ENCODE data around the gene POLR2L.
A peak's percentile ranks its signal among the peaks of the same experiment; 100 is the strongest.

POLR2L gene

DNA sequence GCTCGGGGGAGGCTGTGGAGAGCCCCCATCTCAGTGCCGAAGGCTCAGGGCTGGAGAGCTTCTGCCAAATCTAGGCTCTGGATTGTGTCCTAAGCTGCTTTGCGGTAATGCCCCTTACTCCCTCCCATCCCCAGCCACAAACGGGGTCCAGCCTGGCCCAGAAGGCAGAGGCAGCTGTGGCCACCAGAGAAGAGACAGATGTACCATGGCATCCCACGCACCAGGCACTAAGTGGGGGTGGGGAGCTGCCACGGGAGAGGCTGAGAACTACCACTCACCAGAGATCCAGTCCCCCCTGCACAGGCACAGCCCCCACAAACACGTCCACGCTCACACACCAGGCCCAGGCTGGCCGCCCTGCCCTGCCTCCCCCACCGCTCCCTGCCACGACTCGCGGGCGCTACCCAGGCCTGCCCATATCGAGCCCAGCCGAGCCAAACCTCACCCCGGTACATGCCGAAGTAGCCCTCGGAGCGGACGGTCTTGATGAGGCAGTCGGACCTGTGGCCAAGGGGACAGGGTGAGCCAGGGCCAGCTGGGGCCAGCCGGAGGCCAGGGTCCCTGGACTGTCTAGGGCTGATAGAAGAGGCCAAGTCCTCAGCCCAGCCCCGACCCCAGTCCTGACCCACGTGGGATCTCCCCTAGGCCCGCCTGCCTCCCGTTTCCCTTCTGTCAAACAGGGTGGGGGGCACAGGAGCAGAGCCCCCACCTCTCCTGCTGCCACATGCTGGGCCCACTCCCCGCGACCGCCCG is 48.1 kb downstream of the POLR2L start:
- no peak for DNase-seq (ENCODE audit: low spot score)

DNA sequence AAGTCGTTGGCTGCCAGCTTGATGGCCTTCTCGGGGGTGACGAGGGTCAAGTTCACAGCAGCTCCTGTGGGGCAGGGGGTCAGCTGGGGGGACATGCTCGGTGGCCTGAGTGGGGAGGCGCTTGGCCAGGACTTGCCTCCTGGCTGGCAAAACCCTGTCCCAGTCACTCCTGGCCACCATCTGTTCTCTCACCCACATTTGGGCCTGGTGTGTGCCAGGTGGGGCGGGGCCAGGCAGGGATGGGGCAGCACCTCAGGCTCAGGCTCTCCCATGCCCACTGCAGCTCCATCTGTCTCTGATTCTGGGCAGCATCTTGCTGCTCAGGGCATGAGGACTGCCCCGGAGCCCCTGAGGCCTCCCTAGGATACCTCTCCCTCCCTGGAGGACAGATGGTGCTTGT is 48.8 kb downstream of the POLR2L start:
- no peak for DNase-seq (ENCODE audit: low spot score)

DNA sequence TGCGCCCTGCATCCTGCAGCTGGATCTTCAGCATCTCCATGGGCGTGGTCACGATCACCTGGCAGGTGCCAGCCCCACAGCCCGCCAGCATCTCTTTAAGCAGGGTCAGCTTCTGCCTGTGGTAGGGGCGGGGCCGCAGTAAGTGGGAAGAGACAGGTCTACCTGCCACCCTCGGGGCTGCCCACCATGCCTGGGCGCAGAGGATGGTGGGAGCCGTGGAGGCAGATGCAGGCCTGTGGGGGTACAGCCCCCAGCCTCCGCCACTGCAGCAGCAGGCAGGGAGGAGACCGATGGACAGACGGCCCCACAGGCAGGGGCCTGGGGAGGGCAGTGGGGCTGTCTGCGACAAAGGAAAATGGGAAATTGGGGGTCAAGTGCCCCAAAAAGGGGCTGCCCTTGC is 49.5 kb downstream of the POLR2L start:
- DNase-seq (ENCODE audit: low spot score), result no peak

DNA sequence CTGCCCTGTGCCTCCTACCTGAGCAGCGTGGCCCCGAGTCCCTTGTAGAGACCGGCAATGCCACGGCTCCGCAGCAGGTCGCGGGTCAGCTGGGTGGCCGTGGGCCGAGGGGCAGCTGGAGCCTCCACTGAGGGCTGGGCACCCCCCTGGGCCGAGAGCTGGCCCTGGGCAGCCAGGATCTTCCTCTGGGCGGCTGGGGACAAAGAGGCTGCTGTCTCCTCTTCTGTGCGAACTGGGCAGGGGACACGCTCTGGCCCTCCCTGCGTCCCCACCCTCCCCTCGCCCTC is 49.9 kb downstream of the POLR2L start:
- DNase-seq (ENCODE audit: low spot score), result no peak

DNA sequence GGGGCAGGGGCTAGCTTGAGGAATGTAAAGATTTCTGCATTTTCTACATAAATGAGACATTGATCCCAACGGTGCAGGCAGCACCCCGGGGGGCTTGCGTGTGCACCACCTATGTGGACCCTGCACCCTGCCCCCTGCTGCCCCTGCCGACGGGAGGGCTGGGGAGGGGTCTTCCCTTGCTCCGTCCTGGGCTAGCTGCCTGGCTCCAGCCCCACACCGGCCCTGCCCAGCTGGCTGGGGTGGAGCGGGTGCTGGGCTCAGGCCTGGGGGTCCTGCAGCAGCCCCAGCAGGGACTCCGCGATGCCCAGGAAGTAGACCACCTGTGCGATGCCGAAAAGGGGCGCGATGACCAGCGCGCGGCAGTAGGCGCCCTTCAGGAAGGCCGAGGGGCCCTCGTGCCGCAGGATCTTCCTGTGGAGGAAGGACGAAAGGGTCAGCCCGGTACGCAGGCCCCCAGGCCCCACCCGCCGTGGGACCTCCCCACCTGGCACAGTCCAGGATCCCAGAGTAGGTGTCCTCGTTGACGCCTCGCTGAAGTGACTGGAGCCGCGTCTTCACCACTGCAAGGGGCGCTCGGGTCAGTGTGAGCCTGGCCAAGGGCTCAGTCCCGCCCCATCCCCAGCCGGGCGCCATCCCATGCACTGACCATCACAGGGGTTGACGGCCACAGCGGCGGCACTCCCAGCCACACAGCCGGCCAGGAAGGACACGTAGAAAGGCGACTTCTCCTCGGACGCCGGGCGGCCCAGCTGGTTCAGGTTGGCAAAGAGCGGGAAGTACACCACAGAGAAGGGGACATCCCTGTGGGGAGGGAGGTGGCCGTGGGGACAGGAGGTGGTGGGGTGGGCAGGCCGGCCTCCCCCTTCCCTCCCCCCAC is 50.4 kb downstream of the POLR2L start:
- no peak for DNase-seq (ENCODE audit: low spot score)

DNA sequence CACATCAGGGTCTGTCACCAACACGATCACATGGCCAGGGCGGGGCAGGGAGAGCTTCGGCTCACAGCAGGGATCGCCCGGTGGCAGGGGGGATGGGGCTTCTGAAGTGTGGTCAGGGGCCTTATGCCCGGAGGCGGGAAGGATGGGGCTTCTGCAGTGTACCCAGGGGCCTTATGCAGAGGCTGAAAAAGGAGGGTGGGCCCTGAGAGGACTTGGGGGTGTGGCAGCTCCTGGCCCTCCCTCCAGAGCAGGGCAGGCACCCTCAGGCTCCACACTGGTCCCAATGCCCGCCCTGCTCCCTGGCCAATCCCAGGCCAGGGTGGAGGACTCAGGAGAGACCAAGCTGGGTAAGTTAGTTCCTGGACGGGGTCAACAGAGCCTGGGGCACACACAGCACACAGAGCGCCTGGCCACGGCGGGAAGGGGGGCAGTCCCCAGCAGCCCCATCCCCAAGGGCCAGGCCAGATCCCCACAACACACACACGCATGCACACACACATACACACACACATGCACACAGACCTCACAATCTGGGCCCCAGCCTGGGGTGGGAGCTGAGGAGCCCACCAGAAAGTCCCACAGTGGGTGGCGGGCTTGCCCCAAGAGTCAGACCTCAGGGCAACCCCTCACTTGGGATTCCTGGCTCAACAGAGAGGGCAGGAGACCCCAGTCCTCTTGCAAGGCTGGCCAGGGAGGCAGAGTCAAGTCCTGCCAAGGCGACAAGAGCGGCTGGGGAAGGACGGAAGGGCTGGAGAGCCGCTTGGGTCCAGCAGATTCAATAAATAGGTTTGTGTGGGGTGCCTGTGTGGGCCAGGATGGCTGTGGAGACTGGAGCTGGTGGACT is 51.4 kb downstream of the POLR2L start:
- no peak for DNase-seq (ENCODE audit: low spot score)

DNA sequence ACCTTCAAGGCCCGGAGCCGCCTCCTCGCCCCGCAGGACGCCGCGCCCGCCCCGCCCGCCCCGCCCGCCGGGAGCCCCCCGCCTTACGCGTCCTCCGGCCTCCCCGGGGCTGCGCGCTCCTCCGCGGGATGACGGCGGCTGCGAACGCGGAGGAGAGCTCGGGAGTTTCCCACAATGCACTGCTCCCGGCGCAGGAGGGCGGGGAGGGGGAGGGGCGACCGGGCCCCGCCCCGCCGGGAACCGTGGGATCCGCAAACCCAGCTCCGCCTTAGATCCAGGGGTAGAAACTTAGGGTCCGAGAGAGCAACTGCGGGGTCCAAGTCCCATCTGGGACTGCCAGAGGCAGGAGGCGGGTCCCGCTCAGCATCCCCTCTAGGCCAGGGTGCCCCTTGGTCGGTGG is 52.4 kb downstream of the POLR2L start, which contains the start of gene CEND1:
Gene CEND1, minus strand, starts transcription at position 148 of the 400 bp plus-strand sequence. CDS start 1,514 bp downstream, outside the sequence.
- peak; percentile 80 for DNase-seq (ENCODE audit: low spot score)
